ENCODE measurements around the gene EME1. TPM values are rescaled to one million over a fixed set of nuclear protein-coding genes. Genes with fewer than 3 reads are reported as not detected.
A peak's percentile ranks its signal among the peaks of the same experiment; 100 is the strongest.

The EME1 gene
- total RNA-seq, 1 donor from 2014 or later: 35.4 TPM

DNA sequence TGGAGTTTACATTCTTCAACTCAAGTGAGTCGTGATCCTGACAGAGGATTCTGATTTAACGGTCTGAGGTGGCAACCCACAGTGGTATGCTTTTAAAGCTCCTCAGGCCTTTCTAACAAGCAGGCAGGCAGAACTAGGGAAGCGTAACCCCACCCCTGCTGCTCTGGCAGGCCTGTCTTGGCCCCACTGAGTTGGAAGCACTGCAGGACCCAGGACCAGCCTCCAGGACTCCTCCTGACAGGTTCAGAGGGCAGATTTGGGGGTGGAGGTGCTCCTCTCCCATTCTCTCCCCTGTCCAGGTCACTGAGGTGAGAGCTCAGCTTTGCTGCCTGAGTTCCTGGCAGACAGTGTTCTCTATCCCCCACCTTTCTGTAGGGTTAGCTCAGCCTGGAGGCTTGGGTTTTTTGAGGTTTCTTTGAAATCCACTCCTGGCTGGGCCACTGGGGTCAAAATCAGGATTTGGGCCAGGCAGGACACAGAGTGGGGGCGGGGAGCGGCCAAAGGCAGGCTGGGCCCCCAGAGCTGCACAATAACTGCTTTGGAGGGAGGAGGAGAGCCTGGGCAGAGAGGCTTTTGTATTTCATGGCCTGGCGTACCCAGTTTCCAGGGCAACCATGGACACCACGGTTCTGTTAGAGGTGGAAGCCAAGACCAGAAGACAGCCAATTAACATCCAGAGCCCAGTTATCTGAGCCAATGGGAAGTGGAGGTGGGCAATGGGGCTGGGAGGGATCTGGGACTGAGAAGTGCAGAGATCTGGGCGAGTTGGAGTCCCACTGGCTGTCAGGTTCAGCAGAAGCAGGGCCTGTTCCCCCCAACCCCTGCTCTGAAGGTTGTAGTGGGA, 9.6 kb upstream of the EME1 start:
- DNase-seq: no peak
- Mint-ChIP-seq H3K27me3 (no peaks in the 10 kb centered on the region), H3K4me3 (no peak overlapping the region), H3K27ac (peak overlapping the region; percentile 45), H3K36me3 (ENCODE audit: low read depth) (peaks cover 29% of the 10 kb centered on the region), H3K4me1 (peaks cover 15% of the 10 kb centered on the region), H3K9me3 (no peaks in the 10 kb centered on the region)
- intact Hi-C loops (cut with micrococcal nuclease): loop anchor here (5.0 kb wide), 1 partner anchor 34 kb away; the partner anchor contains the start of gene LRRC59

DNA sequence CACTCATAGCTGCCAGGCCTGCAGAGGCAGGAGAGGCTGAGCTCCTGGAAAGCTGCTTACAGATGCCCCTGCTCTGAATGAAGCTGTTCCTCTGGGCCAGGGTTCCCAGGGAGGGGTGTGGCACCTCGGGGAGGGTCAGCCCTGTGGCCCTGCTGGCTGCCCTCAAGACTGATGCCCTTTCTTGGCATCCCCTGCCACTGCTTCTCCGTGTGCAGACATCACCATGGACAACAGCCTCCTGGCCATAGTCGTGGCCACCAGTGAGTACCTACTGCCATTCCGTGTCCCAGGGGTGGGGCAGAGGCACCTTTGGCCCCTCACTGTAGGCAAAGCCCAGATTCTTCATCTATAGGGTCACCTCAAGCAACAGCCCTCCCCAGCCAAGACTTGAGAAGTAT, 9.0 kb upstream of the EME1 start:
- no peak for DNase-seq
- peaks cover 15% of the 10 kb centered on the region for H3K4me1 Mint-ChIP-seq
- no peaks in the 10 kb centered on the region for H3K27me3 Mint-ChIP-seq
- peaks cover 30% of the 10 kb centered on the region for H3K36me3 Mint-ChIP-seq (ENCODE audit: low read depth)
- H3K27ac Mint-ChIP-seq: peak overlapping the region; percentile 45
- H3K4me3 Mint-ChIP-seq: no peak overlapping the region
- intact Hi-C loops (cut with micrococcal nuclease): loop anchor here (5.0 kb wide), 1 partner anchor 33 kb away; the partner anchor contains the start of gene LRRC59
- no peaks in the 10 kb centered on the region for H3K9me3 Mint-ChIP-seq

DNA sequence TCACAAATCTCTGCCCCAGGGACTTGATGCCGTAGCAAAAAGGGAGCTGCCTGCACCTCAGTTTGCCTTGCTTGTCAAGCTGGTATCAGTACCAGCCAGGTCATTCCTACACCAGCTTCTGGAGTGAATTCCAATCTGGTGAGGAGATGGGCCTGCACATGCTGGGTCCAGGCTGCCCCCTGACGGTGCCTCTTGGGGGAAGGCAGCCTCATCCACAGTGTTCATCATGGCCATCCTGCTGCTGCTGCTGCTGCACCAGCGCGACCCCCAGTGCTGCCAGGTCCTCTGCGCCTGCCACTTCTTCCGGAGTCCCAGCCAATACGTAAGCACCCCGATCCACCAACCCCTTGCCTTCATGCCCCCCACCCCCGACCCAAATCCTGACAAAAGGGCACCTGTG, 8.3 kb upstream of the EME1 start:
- intact Hi-C loops (cut with micrococcal nuclease): loop anchor here (5.0 kb wide), 1 partner anchor 33 kb away; the partner anchor contains the start of gene LRRC59
- H3K27me3 Mint-ChIP-seq: no peaks in the 10 kb centered on the region
- peaks cover 33% of the 10 kb centered on the region for H3K36me3 Mint-ChIP-seq (ENCODE audit: low read depth)
- H3K9me3 Mint-ChIP-seq: no peaks in the 10 kb centered on the region
- no peak overlapping the region for H3K4me3 Mint-ChIP-seq
- H3K27ac Mint-ChIP-seq: no peak overlapping the region
- no peak for DNase-seq
- peaks cover 15% of the 10 kb centered on the region for H3K4me1 Mint-ChIP-seq

DNA sequence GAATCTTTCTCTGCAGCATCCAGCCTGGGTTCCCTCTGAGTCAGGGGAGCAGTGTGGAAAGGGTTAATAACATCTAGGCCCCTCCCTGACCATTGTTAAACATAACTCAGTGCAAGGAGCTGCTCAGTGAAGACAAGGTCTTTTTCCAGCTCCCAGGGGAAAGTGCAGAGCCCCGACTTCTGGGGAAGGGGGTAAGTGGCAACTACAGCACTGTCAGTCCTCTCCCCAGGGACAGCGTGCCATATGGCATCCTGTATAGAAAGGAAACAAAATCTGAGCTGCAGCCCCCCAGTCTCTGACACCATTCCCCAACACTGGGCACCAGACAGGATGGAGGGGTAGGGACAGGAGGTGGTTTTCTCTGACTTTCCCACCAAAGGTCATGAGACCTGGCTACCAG, 7.9 kb upstream of the EME1 start:
- DNase-seq: no peak
- H3K27ac Mint-ChIP-seq: no peak overlapping the region
- H3K27me3 Mint-ChIP-seq: no peaks in the 10 kb centered on the region
- intact Hi-C loops (cut with micrococcal nuclease): no loop called here
- H3K9me3 Mint-ChIP-seq: no peaks in the 10 kb centered on the region
- no peak overlapping the region for H3K4me3 Mint-ChIP-seq
- peaks cover 15% of the 10 kb centered on the region for H3K4me1 Mint-ChIP-seq
- peaks cover 37% of the 10 kb centered on the region for H3K36me3 Mint-ChIP-seq (ENCODE audit: low read depth)

DNA sequence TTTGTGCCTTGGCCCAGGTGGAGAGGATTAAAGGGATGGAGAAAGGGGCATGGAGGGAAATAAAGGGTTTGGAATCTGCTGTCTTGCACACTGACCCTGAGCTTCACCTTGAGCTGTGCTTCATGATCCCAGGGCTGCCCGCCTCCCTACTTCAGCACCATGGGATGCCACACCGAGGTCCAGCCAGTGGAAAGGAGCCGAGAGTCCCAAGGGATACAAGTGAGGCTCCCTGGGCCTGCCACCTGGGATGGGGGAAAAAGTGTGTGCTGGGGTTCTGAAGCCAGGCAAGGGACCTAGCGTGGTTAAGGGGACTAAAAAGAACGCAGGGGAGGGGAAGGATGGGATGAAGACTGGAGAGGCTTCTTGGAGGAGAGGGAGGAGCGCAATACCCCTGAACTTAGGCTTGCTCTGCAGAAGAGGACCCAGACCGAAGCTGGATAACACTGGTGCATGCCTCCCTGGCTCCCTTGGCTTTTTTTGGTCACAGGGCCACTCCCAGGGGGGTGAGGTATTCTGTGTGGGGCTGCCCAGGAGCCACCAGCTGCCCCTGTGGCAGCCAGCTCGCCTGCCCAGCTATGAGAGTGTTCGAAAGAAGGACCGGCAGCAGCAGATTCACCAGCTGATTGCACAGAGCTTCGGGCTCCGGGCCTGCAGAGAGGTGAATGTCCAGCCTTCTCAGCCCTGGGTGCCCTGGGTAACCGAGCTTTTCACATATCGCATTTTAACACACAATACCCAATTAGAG, 7.2 kb upstream of the EME1 start:
- peaks cover 17% of the 10 kb centered on the region for H3K4me1 Mint-ChIP-seq
- intact Hi-C loops (cut with micrococcal nuclease): no loop called here
- H3K27ac Mint-ChIP-seq: no peak overlapping the region
- peaks cover 41% of the 10 kb centered on the region for H3K36me3 Mint-ChIP-seq (ENCODE audit: low read depth)
- no peak overlapping the region for H3K4me3 Mint-ChIP-seq
- no peaks in the 10 kb centered on the region for H3K9me3 Mint-ChIP-seq
- DNase-seq: no peak
- H3K27me3 Mint-ChIP-seq: no peaks in the 10 kb centered on the region

DNA sequence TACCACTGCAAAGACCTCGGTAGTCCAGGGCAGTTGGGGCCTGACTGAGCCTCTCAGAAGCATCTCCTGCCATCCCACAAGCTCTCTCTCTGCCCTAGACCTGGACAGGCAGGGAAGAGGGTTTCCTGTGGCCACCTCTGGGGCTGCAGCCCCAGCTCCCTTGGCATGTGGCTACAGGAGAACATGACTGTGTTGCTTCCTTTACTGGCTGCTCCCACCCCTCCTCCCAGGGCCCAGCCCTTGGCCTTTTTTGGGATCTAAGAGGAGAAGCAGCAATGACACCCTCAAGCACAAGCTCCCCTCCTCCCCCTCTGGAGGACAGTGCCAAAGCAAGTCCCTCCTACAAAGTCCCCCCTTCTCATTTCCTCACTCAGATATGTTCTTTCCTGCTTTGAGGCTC, 5.6 kb upstream of the EME1 start:
- no peak overlapping the region for H3K4me3 Mint-ChIP-seq
- H3K36me3 Mint-ChIP-seq (ENCODE audit: low read depth): peaks cover 48% of the 10 kb centered on the region
- peak overlapping the region; percentile 32 for H3K27ac Mint-ChIP-seq
- peaks cover 25% of the 10 kb centered on the region for H3K4me1 Mint-ChIP-seq
- no peak for DNase-seq
- H3K9me3 Mint-ChIP-seq: no peaks in the 10 kb centered on the region
- intact Hi-C loops (cut with micrococcal nuclease): no loop called here
- H3K27me3 Mint-ChIP-seq: no peaks in the 10 kb centered on the region

DNA sequence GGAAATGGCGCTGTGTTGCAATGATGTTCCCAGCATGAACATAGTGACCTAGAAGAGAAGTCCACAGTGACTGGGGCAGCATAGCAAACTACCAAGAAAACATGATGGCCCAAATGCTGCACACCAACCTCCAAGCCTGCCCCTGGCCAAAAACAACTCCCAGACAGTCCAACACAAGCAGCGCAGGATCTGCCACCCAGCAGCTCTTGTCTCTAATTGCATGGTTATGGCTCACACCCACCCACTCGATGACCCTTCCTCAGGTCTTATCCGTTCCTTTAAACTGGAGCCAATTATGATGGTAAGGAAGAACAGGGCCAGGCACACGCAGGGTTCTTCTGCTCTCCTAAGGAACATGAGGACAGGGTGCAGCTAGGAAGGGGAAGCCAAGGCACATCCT, 3.0 kb upstream of the EME1 start:
- H3K36me3 Mint-ChIP-seq (ENCODE audit: low read depth): peaks cover 58% of the 10 kb centered on the region
- no peaks in the 10 kb centered on the region for H3K9me3 Mint-ChIP-seq
- H3K27me3 Mint-ChIP-seq: no peaks in the 10 kb centered on the region
- no peak overlapping the region for H3K27ac Mint-ChIP-seq
- peak overlapping the region; percentile 34 for H3K4me3 Mint-ChIP-seq
- H3K4me1 Mint-ChIP-seq: peaks cover 32% of the 10 kb centered on the region
- intact Hi-C loops (cut with micrococcal nuclease): no loop called here
- no peak for DNase-seq

DNA sequence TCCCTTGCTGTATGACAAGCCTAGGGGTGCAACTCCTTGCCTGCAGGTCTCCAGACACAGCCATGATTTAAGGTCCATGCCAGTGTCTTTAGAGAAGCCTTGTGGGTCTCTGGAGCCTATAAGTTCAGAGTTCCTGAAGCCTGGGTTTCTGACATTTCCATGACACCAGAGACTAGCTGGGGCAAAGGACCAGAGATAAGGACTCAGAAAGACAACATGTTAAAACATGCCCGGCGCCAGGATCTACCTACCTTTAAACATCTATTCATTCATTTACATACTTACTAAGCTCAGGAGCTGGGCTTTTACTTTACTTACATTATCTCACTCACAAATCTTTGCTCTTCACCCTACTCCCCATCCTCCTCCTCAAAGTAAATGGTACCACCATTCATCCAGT, 1.5 kb upstream of the EME1 start:
- no peak for DNase-seq
- Mint-ChIP-seq H3K27me3 (no peaks in the 10 kb centered on the region), H3K4me1 (peaks cover 30% of the 10 kb centered on the region), H3K9me3 (no peaks in the 10 kb centered on the region), H3K36me3 (ENCODE audit: low read depth) (peaks cover 59% of the 10 kb centered on the region), H3K27ac (peak overlapping the region; percentile 100), H3K4me3 (peak overlapping the region; percentile 98)
- intact Hi-C loops (cut with micrococcal nuclease): no loop called here

DNA sequence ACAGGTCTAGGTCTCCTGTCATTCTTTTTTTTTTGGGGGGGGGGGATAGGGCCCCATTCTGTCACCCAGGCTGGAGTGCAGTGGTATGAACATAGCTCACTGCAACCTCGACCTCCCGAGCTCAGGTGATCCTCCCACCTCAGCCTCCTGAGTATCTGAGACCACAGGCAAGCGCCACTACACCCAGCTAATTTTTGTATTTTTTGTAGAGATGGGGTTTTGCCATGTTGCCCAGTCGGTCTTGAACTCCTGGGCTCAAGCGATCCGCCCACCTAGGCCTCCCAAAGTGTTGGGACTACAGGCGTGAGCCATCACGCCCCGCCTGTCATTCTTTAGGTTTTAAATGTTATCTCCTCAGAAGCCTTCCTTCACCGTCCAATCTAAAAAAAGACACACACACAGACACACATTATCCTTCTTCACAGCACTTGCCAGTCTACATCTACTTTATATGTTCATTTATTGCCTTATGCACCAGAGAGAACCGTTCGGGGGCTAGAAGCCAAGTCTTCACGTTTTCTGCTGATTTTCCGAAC, 739 bp upstream of the EME1 start:
- Mint-ChIP-seq H3K27ac (peak overlapping the region; percentile 100), H3K9me3 (no peaks in the 10 kb centered on the region), H3K27me3 (no peaks in the 10 kb centered on the region), H3K4me1 (peaks cover 30% of the 10 kb centered on the region), H3K36me3 (ENCODE audit: low read depth) (peaks cover 55% of the 10 kb centered on the region), H3K4me3 (peak overlapping the region; percentile 98)
- DNase-seq: no peak
- intact Hi-C loops (cut with micrococcal nuclease): no loop called here

DNA sequence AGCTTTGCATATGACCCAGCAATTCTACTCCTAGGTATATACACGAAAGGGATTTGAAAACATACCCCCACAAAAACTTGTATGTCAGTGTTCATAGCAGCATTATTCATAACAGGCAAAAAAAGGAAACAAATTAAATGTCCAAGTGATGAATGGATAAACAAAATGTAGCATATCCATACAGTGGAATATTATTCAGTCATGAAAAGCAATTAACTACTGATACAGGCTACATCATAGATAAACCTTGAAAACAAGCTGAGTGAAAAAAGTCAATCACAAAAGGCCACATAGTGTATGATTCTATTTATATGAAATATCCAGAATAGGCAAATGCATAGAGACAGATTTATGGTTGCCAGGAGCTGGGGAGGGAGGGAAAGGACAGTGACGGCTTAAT, 676 bp downstream of the EME1 start:
- Mint-ChIP-seq H3K27me3 (no peaks in the 10 kb centered on the region), H3K27ac (peak overlapping the region; percentile 100), H3K4me1 (peaks cover 28% of the 10 kb centered on the region), H3K4me3 (peak overlapping the region; percentile 98), H3K9me3 (no peaks in the 10 kb centered on the region), H3K36me3 (ENCODE audit: low read depth) (peaks cover 41% of the 10 kb centered on the region)
- intact Hi-C loops (cut with micrococcal nuclease): loop anchor here (1.0 kb wide), 1 partner anchor 24 kb away; the partner anchor contains the start of gene LRRC59
- no peak for DNase-seq

DNA sequence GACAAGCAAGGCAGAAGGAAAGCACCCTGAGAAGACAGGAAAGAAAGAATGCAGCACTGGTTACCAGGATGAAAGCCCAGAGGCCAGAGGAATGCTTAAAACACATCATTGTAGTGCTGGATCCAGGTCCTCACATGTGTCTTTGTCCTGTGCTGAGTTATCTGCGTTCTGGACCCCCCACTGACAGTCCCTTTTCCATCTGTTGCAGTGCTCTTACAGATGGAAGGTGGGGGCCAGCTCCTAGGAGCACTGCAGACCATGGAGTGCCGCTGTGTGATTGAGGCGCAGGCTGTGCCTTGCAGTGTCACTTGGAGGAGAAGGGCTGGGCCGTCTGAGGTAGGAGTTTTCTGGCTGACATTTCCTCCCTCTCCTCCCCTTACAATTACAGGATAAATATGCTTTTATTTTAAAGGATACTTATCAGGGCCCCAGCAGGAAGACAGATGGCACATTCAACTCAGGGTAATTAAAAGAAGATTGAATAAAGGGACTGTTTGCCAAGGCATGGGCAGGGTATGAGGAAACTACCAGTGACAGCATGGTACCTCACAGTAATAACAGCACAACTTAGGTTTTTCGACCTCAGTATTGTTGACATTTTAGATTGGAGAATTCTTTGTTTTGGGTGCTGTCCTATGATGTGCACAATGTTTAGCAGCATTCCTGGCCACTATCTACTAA, 3.0 kb downstream of the EME1 start:
- H3K27me3 Mint-ChIP-seq: no peaks in the 10 kb centered on the region
- H3K4me1 Mint-ChIP-seq: peaks cover 27% of the 10 kb centered on the region
- H3K27ac Mint-ChIP-seq: no peak overlapping the region
- no peak overlapping the region for H3K4me3 Mint-ChIP-seq
- H3K9me3 Mint-ChIP-seq: no peaks in the 10 kb centered on the region
- DNase-seq: no peak
- peaks cover 35% of the 10 kb centered on the region for H3K36me3 Mint-ChIP-seq (ENCODE audit: low read depth)
- intact Hi-C loops (cut with micrococcal nuclease): no loop called here

DNA sequence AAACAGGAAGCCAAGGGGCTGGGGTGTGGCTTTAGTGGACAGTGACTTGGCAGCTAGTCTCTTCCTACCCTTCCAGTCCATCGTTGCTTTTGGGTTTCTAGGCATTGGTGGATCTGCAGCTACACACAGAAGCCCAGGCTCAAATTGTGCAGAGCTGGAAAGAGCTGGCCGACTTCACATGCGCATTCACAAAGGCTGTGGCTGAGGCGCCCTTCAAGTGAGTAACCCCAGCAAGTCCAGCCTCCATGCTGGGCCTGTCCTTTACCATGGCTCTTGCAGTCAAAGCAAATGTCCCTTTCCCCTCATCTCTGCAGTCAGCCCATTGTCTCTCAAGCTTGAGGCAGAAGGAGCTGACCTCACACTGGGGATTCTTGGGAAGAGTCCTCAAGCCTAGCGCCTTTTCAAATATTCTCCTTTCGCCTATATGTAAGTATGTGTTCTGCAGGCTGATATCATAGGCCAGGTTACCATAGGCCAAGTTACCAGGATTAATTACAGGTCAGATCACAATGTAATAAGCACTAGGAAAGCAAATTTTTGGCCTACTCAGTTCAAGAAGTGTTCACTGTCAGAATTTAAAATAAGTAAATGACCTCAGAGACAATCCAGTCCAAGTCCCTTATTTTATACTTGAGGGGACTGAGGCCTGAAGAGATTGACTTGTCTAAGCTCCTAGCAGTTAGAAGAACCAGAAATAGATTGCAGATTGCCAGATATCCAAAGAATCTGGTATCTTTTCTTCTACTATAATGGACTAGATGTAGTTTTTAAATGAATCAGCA, 6.5 kb downstream of the EME1 start:
- Mint-ChIP-seq H3K4me3 (no peak overlapping the region), H3K4me1 (peaks cover 3% of the 10 kb centered on the region), H3K27ac (no peak overlapping the region), H3K36me3 (ENCODE audit: low read depth) (peaks cover 40% of the 10 kb centered on the region), H3K9me3 (no peaks in the 10 kb centered on the region), H3K27me3 (no peaks in the 10 kb centered on the region)
- intact Hi-C loops (cut with micrococcal nuclease): no loop called here
- DNase-seq: no peak
